HepG2 (cell line): Measurements from ENCODE around the gene ATN1. TPM values are rescaled to one million over a fixed set of nuclear protein-coding genes. Genes with fewer than 3 reads are reported as not detected.
A peak's percentile ranks its signal among the peaks of the same experiment; 100 is the strongest.

Experiments
- CEBPG ChIP-seq: IDR thresholded peaks from 2 replicates; pipeline ENCODE4 v1.6.1; 2016
- HOXA3 ChIP-seq: sonication (generic); formaldehyde crosslinking; IDR thresholded peaks from 2 replicates; pipeline ENCODE4 v1.5.0; 2020; ENCODE audit warnings: missing genetic modification reagents
- HOXD1 ChIP-seq: sonication (generic); formaldehyde crosslinking; IDR thresholded peaks from 2 replicates; pipeline ENCODE4 v1.5.0; 2020; ENCODE audit warnings: missing genetic modification reagents
- MED1 ChIP-seq: sonication (generic); formaldehyde crosslinking; IDR thresholded peaks from 2 replicates; pipeline ENCODE4 v1.4.0; 2020; ENCODE audit warnings: missing genetic modification reagents
- NR2C2 ChIP-seq: sonication (generic); formaldehyde crosslinking; IDR thresholded peaks from 2 replicates; pipeline ENCODE4 v1.4.0; 2020; ENCODE audit warnings: missing genetic modification reagents, mild to moderate bottlenecking, moderate library complexity, borderline replicate concordance
- PHF21A ChIP-seq: sonication (generic); formaldehyde crosslinking; IDR thresholded peaks from 2 replicates; pipeline ENCODE4 v1.5.0; 2020; ENCODE audit warnings: mild to moderate bottlenecking, missing genetic modification reagents
- POLR2A ChIP-seq, 2 experiments: IDR thresholded peaks; 2 replicates each; pipeline ENCODE4 v1.6.1; 2011; ENCODE audit warnings: low read depth in 2 of 2, low read length in 2 of 2, mild to moderate bottlenecking in 1 of 2, moderate library complexity in 1 of 2; ENCODE audit not compliant: insufficient read depth in 1 of 2
- RFXAP ChIP-seq: sonication (generic); formaldehyde crosslinking; IDR thresholded peaks from 2 replicates; pipeline ENCODE4 v1.4.0; 2020; ENCODE audit warnings: missing genetic modification reagents, borderline replicate concordance
- SP4 ChIP-seq: sonication (generic); formaldehyde crosslinking; IDR thresholded peaks from 2 replicates; pipeline ENCODE4 v1.8.1; 2023; ENCODE audit warnings: mild to moderate bottlenecking, missing genetic modification reagents
- SP5 ChIP-seq: IDR thresholded peaks from 2 replicates; pipeline ENCODE4 v1.6.1; 2016; ENCODE audit warnings: low read depth, borderline replicate concordance
- THYN1 ChIP-seq: sonication (generic); formaldehyde crosslinking; IDR thresholded peaks from 2 replicates; pipeline ENCODE4 v1.8.1; 2023; ENCODE audit warnings: low read depth, mild to moderate bottlenecking, moderate library complexity, missing genetic modification reagents, borderline replicate concordance
- ZNF20 ChIP-seq: sonication (generic); formaldehyde crosslinking; IDR thresholded peaks from 2 replicates; pipeline ENCODE4 v1.4.0; 2020; ENCODE audit warnings: mild to moderate bottlenecking, moderate library complexity, missing genetic modification reagents
- ZNF205 ChIP-seq: IDR thresholded peaks from 2 replicates; pipeline ENCODE4 v1.6.1; 2018; ENCODE audit warnings: missing biosample characterization, missing genetic modification reagents
- ZNF558 ChIP-seq: sonication (generic); formaldehyde crosslinking; IDR thresholded peaks from 2 replicates; pipeline ENCODE4 v1.9.0; 2022; ENCODE audit warnings: mild to moderate bottlenecking, missing genetic modification reagents, borderline replicate concordance
- ZNF629 ChIP-seq: sonication (generic); formaldehyde crosslinking; conservative IDR thresholded peaks from 2 replicates; pipeline ENCODE4 v1.5.0; 2020; ENCODE audit warnings: missing genetic modification reagents
- ZNF644 ChIP-seq: IDR thresholded peaks from 2 replicates; pipeline ENCODE4 v1.6.1; 2016; ENCODE audit warnings: low read depth
- ZNF816 ChIP-seq: sonication (generic); formaldehyde crosslinking; IDR thresholded peaks from 2 replicates; pipeline ENCODE4 v1.8.0; 2022; ENCODE audit warnings: missing genetic modification reagents, mild to moderate bottlenecking, borderline replicate concordance
- polyA plus RNA-seq, 8 experiments: library from polyadenylated mRNA; depleted of rRNA in 3 of 8; stranded (reverse) in 7 of 8; unstranded in 1 of 8; fragments of >200 nt; fragmentation: Illumina TruSeq in 4 of 8; extraction: Trizol in 4 of 8; gene quantifications; 2 replicates each; pipeline versions ENCODE4 v1.2.1 to v1.2.3, GENCODE V29; 2011 to 2016; ENCODE audit warnings: low read depth in 4 of 8, missing spikeins in 1 of 8, mixed read lengths in 1 of 8; ENCODE audit not compliant: insufficient read depth in 1 of 8
- total RNA-seq, 5 experiments: library from RNA; depleted of rRNA; stranded (reverse); fragments of >200 nt; fragmentation: Illumina TruSeq; extraction: Trizol; gene quantifications; 2 replicates each; pipeline ENCODE4 v1.2.3, GENCODE V29; 2016; ENCODE audit warnings: low read depth in 1 of 5
- TF ChIP-seq, protein P1 (sequence below): sonication (generic); formaldehyde crosslinking; IDR thresholded peaks from 2 replicates; pipeline ENCODE4 v1.4.0; 2020; ENCODE audit warnings: missing genetic modification reagents
- TF ChIP-seq, protein P2 (sequence below): IDR thresholded peaks from 2 replicates; pipeline ENCODE4 v1.6.1; 2016; ENCODE audit warnings: missing genetic modification reagents, missing compliant biosample characterization
- TF ChIP-seq, protein P3 (sequence below): sonication (generic); formaldehyde crosslinking; IDR thresholded peaks from 2 replicates; pipeline ENCODE4 v1.5.1; 2020; ENCODE audit warnings: missing genetic modification reagents, mild to moderate bottlenecking, borderline replicate concordance
- TF ChIP-seq, protein P4 (sequence below): IDR thresholded peaks from 2 replicates; pipeline ENCODE4 v1.6.1; 2016; ENCODE audit warnings: mild to moderate bottlenecking
- TF ChIP-seq, protein P5 (sequence below): sonication (generic); formaldehyde crosslinking; IDR thresholded peaks from 2 replicates; pipeline ENCODE4 v1.5.0; 2020; ENCODE audit warnings: missing genetic modification reagents, mild to moderate bottlenecking, borderline replicate concordance

ATN1 gene
- total and polyA plus RNA-seq, 2 of the 13 experiments (the other 11 are each of a cell fraction or from before 2014, with no cell fraction given) = 2.1 to 8.6 TPM

DNA sequence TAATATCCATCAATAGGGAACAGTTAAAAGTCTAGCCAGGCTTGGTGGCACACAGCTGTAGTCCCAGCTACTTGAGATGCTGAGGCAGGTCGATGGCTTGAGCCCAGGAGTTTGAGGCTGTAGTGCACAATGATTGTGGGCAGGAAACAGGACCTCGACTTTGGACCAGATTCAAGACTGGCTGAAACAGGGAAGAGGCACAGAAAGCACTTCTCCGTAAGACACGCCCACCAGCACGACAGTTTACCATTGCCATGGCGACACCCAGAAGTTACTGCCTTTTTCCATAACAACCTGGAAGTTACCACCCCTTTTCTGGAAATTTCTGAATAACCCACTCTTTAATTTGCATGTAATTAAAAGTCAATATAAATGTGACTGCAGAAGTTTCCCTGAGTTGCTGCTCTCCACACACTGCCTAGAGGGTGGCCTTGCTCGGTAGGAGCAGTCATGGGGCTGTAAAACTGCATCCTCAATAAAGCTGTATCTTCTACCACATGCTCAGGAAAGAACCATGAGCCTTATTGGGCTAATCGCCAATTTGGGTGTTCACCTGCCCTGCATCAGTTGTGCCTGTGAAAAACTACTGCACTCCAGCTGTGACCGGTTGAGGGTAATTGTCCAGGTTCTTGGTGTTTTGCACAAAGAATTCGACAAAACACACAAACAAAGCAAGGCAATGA lies 27.8 kb upstream of the ATN1 start (continued):
- TF ChIP-seq, protein P1, sequence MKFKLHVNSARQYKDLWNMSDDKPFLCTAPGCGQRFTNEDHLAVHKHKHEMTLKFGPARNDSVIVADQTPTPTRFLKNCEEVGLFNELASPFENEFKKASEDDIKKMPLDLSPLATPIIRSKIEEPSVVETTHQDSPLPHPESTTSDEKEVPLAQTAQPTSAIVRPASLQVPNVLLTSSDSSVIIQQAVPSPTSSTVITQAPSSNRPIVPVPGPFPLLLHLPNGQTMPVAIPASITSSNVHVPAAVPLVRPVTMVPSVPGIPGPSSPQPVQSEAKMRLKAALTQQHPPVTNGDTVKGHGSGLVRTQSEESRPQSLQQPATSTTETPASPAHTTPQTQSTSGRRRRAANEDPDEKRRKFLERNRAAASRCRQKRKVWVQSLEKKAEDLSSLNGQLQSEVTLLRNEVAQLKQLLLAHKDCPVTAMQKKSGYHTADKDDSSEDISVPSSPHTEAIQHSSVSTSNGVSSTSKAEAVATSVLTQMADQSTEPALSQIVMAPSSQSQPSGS = no peak
- no peak for TF ChIP-seq ZNF629 (CRISPR knock-in tag)
- TF ChIP-seq POLR2A (IDR thresholded peaks at IDR 0.05; ENCODE audit: insufficient read depth in 1 of 2, low read depth in 2 of 2, low read length in 2 of 2) = peak in 1 of 2 experiments; percentile 24; a peak in 1 of 4 replicates
- TF ChIP-seq, protein P2, sequence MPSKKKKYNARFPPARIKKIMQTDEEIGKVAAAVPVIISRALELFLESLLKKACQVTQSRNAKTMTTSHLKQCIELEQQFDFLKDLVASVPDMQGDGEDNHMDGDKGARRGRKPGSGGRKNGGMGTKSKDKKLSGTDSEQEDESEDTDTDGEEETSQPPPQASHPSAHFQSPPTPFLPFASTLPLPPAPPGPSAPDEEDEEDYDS (CRISPR knock-in tag) = peak; percentile 28; the same call in 1 of the 2 replicates
- no peak for TF ChIP-seq ZNF558
- TF ChIP-seq PHF21A (CRISPR knock-in tag) = 0 out of 2 replicates have a peak, but pooled peaks have one; percentile 11
- no peak for TF ChIP-seq THYN1 (CRISPR knock-in tag)
- TF ChIP-seq ZNF20 (CRISPR knock-in tag) = no peak
- TF ChIP-seq ZNF816 (CRISPR knock-in tag) = no peak
- TF ChIP-seq RFXAP (CRISPR knock-in tag) = no peak
- TF ChIP-seq, protein P3, sequence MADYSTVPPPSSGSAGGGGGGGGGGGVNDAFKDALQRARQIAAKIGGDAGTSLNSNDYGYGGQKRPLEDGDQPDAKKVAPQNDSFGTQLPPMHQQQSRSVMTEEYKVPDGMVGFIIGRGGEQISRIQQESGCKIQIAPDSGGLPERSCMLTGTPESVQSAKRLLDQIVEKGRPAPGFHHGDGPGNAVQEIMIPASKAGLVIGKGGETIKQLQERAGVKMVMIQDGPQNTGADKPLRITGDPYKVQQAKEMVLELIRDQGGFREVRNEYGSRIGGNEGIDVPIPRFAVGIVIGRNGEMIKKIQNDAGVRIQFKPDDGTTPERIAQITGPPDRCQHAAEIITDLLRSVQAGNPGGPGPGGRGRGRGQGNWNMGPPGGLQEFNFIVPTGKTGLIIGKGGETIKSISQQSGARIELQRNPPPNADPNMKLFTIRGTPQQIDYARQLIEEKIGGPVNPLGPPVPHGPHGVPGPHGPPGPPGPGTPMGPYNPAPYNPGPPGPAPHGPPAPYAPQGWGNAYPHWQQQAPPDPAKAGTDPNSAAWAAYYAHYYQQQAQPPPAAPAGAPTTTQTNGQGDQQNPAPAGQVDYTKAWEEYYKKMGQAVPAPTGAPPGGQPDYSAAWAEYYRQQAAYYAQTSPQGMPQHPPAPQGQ (CRISPR knock-in tag) = no peak
- TF ChIP-seq MED1 = no peak
- TF ChIP-seq, protein P4, sequence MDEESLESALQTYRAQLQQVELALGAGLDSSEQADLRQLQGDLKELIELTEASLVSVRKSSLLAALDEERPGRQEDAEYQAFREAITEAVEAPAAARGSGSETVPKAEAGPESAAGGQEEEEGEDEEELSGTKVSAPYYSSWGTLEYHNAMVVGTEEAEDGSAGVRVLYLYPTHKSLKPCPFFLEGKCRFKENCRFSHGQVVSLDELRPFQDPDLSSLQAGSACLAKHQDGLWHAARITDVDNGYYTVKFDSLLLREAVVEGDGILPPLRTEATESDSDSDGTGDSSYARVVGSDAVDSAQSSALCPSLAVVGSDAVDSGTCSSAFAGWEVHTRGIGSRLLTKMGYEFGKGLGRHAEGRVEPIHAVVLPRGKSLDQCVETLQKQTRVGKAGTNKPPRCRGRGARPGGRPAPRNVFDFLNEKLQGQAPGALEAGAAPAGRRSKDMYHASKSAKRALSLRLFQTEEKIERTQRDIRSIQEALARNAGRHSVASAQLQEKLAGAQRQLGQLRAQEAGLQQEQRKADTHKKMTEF (CRISPR knock-in tag) = no peak
- TF ChIP-seq CEBPG (CRISPR knock-in tag) = no peak
- no peak for TF ChIP-seq ZNF644 (CRISPR knock-in tag)
- TF ChIP-seq, protein P5, sequence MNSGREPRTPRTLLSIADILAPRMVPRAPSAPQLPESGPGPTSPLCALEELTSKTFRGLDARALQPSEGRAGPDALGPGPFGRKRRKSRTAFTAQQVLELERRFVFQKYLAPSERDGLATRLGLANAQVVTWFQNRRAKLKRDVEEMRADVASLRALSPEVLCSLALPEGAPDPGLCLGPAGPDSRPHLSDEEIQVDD = no peak
- TF ChIP-seq ZNF205 (CRISPR knock-in tag) = no peak
- TF ChIP-seq SP4 (CRISPR knock-in tag) = no peak
- TF ChIP-seq HOXD1 (CRISPR knock-in tag) = no peak
- no peak for TF ChIP-seq NR2C2
- 0 out of 2 replicates have a peak, but pooled peaks have one; percentile 34 for TF ChIP-seq SP5 (CRISPR knock-in tag)
- TF ChIP-seq HOXA3 (CRISPR knock-in tag) = peak; percentile 47; the same call in 1 of the 2 replicates
